HG03025 (cell line): ENCODE measurements around the gene MAPK12.

Experiments
- ATAC-seq: cut with Tn5 transposase; IDR thresholded peaks from one replicate; pipeline ENCODE4 v1.9.1; 2021; ENCODE audit warnings: mild to moderate bottlenecking, moderate library complexity; ENCODE audit not compliant: unreplicated experiment, low FRiP score

The MAPK12 gene

GRCh38 chr22:50269573-50269969 lies 8.1 kb upstream of the MAPK12 start:
- no peak for ATAC-seq

DNA sequence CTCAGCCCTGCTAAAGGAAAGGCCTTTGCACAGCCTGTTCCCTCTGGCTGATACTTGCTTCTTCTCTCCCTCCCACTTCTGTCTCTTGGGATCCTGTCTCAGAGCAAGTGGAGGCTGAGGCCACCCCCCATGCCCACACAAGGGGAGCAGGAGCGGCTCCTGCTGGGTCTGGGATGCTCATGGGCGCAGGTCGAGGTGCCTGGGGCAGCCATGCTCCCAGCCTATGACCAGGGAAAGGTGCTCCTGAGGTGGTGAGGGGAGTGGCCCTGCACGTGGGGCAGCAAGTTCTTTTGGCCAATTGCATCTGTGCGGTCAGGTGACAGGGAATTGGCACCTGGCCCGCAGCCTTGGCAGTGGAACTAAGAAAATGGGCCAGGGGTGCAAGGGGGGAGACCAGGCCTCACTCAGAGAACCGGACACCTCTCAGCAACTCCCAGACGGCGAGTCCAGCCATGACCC lies 7.2 kb upstream of the MAPK12 start:
- ATAC-seq = no peak

- no peak for ATAC-seq
Measured at GRCh38 chr22:50267591-50268390, 6.3 kb upstream of the MAPK12 start.

GRCh38 chr22:50266994-50267393 lies 5.5 kb upstream of the MAPK12 start:
- no peak for ATAC-seq

GRCh38 chr22:50264946-50265669 lies 3.6 kb upstream of the MAPK12 start:
- ATAC-seq = no peak

GRCh38 chr22:50264104-50264745 lies 2.7 kb upstream of the MAPK12 start:
- no peak for ATAC-seq

- ATAC-seq = no peak
Measured at GRCh38 chr22:50262973-50263617, 1.6 kb upstream of the MAPK12 start.

- ATAC-seq = no peak
Measured at GRCh38 chr22:50262460-50262911, 1.0 kb upstream of the MAPK12 start.

- no peak for ATAC-seq
Measured at GRCh38 chr22:50260801-50261614, 475 bp downstream of the MAPK12 start.

DNA sequence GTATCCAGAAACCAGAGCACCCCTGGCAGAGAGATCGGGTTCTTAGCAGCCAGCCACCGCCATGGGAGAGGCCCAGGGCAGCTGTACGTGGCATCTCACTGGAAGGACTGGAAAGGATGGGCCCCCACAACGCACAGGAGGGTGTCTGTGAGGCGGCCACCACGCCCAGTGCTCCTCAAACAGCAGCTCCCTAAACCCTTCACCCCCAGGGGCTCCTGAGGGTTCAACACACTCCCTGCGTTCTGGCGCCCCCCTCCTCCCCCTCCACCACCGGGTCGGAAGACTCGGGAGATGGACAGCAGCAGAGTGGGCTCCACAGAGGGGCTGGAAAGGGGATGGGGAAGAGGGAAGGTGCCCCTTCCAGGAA lies 1.1 kb downstream of the MAPK12 start:
- ATAC-seq = no peak

DNA sequence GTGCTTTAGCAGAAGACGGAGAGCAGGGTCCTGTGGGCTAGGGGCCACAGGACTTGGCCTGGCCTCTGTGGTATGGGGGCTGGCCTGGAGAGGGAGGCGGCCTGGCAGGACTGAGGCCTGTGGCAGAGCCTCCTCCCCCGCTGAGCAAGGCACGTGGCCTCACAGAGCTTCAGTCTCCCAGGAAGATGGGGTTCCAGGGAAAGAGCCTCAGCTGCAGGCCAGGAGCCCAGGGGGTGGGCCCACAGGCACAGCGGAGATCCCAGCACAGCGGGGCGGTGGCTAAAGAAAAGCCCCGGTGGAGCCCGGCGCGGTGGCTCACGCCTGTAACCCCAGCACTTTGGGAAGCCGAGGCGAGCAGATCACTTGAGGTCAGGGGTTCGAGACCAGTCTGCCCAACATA lies 2.2 kb downstream of the MAPK12 start:
- ATAC-seq = no peak

DNA sequence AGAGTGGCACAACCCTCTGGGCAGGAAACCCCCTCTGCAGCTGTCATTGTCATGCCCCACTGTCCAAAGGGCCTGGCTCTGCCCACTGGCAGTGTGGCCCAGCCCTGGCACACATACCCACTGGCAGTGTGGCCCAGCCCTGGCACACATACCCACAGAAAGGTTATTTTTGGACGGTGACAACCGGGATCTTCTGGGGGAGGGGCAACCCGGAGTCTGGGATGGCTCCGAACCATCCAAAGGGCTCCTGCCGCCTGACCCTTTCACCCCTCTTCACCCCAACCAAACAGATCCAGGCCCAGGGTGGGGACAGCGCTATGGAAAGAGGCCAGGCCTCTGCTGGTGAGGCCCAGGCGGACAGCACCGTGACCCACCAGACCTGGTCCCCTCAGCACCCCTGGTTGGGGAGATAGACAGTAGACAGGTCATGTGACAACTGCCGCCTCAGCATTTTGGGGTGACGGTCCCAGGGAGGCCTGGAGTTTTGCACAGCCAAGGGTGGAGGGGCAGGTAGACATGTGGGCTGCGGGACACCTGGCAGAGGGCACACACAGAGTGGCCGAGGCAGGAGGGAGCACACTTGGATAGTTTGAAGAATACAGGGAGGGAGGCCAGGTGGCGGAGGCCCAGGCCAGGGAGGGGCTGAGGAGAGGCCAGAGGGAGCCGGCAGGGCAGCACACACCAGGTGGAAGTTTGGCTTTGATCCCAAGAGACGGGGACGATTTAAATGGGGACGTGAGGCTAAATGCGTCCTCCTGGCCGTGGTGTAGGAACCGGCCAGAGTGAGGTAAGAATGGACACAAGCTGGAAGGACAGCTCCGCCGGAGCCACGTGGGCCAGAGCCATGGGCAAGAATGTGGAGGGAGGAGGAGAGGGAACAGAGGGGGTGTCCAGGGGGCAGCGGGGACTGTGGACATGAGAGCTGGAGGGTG lies 2.9 kb downstream of the MAPK12 start:
- no peak for ATAC-seq

DNA sequence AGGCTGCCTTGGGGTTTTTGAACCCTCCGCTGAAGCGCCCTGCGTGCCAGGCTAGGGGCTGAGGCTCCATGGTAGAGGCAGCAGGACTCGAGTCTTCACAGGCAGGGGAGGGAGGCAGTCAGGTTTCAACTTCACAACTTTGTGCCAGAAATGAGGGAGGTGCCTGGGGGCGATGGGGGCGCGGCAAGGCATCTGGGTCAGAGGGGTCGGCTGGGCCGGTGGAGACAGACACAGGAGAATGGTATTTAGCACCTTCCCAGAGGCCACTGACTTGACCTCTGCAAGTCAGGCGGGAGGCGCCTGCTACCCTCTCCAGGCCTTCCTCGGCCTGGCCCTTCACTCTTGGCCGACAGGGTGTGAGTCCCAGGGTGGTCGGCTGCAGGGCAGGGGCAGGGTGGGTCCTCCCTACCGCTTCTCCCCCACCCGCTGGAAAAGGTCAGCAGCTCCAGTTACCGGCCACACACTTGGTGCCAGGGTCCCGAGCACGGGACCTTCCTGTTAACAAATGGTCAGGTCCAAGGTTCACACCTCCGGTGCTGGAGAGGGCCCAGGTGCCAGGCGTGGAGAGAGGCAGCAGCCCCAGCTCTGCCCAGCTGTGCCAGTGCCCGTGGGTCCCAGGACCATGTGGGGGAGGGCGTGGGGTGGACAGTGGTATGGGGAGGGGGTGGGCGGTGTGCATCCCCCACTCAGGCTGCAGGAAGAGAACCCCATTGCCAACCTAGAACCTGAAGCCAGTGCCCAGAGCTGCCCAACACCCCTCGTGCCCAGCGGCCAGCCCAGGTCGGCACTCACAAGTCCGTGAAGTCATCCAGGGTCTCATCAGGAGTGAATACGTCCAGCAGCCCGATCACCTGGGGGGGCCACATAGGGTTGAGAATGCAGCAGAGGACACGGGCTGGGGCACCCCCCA lies 3.8 kb downstream of the MAPK12 start:
- no peak for ATAC-seq

DNA sequence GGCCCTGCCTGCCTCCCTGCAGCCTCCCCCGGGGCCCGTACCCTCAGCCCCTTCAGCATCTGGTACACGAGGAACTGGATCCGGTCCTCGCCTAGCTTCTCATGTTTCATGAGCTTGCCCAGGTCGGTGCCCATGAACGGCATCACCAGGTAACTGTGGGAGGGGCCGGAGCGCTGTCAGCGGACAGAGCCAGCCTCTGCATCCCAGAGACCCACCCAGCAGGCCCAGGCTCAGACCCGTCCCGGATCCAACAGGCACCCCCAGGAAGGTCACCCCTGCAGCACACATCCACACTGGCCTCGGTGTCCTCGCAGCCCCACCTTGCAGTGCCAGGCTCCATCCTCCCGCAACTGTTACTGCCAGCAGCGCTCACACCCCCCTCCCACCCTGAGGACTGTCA lies 4.4 kb downstream of the MAPK12 start:
- no peak for ATAC-seq

DNA sequence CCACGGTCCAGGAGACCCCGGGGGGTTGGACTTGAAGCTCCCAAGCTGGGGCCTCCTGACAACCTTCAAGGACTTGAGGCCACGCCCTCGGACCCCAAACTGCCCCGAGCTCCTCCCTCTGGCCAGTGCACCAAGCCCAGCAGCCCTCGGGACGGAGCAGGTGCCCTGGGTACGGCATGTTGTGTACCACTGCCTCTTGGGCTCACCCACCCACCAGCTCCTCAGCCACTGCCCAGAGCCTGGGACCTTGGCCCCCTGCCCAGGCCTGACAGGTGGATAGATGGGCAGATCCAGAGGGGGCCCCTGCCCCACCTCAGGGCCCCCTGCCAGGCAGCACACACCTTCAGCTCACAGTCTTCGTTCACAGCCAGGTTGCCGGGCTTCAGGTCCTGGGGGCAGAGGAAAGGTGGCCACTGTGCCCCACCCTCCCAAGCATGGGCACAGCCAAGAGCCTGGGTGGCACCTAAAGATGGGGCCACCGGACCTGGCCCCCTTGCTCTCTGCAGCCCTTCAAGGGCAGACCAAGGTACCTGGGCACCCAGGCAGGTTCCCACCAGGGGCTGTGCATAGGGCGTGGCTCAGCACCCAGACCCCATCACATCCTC lies 5.1 kb downstream of the MAPK12 start:
- no peak for ATAC-seq

DNA sequence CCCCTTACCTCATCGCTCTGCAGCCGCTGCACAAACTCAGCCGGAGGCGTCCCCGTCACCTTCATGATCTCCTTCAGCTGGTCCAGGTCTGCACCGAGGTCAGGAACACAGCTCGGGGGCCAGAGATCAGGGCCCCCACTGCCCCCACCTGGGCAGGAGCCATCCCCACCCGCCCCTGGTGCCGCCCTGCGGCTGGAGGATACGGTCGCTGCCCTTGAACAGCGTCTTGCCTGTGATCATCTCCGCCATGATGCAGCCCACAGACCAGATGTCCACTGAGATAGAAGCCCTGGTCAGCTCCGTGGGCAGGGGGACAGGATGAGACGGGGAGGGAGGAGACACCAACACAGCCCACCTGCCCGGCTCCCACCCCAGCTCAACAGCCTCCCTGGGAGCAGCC lies 5.9 kb downstream of the MAPK12 start:
- ATAC-seq = no peak

GRCh38 chr22:50255099-50255498 lies 6.4 kb downstream of the MAPK12 start:
- ATAC-seq = no peak

DNA sequence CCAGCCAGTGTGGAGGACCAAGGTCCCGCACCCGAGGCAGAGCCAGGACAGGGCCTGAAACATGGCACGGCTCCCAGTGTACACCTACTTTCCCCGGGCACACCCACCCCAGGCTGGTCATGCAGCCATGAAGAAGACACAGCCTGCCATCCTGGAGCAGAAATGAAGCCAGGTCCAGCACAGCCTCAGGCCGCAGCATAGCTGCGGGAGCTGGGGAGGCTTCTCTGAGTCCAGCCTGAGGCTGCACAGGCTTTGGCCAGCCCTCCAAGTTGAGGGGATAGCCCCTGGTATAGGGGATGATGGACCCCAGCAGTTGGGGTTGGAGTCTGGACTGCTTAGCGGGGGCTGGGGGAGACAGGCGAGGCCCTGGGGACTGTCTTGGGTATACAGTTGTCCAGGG lies 7.5 kb downstream of the MAPK12 start:
- no peak for ATAC-seq
